C4-2B (cell line): ENCODE data around the gene ALDH4A1.
"Not testable (repeated sequence)": the region's sequence is repeated elsewhere in the genome, so short reads cannot be mapped to it uniquely, and the experiment has no call there.

ENCODE experiments used
- H3K27ac ChIP-seq: fragments of 450-650 bp; 2 replicates; pipeline ENCODE4 v1.5.1; 2017
- CTCF ChIP-seq: fragments of 450-650 bp; conservative IDR thresholded peaks from 2 replicates; pipeline ENCODE4 v1.5.1; 2017; ENCODE audit warnings: mild to moderate bottlenecking
- ZFX ChIP-seq: fragments of 450-650 bp; IDR thresholded peaks from 2 replicates; pipeline ENCODE4 v1.6.1; 2017

Gene ALDH4A1

DNA sequence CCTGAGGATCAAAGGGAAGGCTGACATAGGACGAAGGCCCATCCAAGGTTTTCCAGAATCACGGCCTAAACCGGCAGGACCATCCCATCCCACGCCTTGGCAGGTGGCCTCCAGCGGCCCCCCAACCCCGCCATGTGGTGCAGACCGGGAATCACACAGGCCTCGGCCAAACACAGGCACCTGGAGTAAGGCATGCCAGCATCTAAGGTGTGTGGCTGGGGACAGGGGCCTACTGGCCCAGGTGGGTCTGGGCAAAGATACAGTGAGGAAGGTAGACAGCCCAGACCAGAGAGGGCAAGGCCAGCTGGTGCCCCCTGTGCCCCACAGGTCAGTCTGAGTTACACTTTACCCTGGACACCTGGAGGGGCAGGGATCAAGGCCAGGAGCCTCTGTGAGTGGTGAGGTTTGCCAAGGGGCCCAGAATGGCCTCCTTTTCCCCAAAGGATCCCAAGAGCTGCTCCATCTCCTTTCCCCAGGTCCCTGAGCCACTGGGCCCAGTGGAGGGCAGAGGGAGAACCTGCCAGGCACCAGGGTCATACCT lies 30.2 kb downstream of the ALDH4A1 start:
- H3K27ac ChIP-seq = no peak overlapping the region
- TF ChIP-seq CTCF = no peak
- no peak for TF ChIP-seq ZFX

- TF ChIP-seq ZFX = no peak
- TF ChIP-seq CTCF = no peak
- no peak overlapping the region for H3K27ac ChIP-seq
Observed at GRCh38 chr1:18871401-18872070, 30.8 kb downstream of the ALDH4A1 start.

GRCh38 chr1:18870957-18871356 lies 31.4 kb downstream of the ALDH4A1 start:
- TF ChIP-seq CTCF (no peak), ZFX (no peak)
- no peak overlapping the region for H3K27ac ChIP-seq

- not testable (repeated sequence) for H3K27ac ChIP-seq
Observed at GRCh38 chr1:18870595-18870865, 31.8 kb downstream of the ALDH4A1 start.

DNA sequence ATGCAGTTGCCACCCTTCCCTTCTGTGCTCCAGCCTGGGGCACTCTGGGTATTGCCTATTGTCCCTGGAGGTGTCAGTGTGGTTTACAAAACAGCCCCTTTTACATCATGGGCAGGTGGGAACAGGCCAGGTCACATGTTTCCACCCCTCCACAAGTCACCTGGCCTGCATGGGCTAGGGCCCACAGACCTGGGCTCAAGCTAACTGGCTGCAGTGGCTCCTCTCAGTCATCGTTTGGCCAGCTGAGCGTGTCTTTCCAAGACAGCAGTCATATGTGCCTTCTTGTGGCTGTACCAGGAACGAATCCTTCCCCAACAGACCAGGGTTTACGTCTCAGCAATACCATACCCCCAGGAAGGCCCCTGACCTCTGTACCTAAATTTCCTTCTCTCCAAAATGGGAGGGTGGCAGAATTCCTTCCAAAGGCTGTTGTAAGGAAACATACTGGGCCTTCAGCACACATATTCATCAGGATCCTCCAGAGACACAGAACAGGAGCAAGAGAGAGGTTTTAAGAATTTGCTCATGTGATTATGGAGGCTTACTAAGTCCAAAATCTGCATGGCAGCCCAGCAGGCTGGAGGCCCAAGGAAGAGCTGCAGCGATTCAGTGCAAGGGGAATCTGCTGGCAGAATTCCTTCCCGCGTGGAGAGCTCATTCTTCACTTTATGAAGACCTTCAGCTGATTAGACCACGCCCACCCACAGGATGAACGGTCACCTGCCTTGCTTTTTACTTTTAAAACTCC lies 32.3 kb downstream of the ALDH4A1 start:
- H3K27ac ChIP-seq = no peak overlapping the region
- TF ChIP-seq CTCF = no peak
- TF ChIP-seq ZFX = no peak

DNA sequence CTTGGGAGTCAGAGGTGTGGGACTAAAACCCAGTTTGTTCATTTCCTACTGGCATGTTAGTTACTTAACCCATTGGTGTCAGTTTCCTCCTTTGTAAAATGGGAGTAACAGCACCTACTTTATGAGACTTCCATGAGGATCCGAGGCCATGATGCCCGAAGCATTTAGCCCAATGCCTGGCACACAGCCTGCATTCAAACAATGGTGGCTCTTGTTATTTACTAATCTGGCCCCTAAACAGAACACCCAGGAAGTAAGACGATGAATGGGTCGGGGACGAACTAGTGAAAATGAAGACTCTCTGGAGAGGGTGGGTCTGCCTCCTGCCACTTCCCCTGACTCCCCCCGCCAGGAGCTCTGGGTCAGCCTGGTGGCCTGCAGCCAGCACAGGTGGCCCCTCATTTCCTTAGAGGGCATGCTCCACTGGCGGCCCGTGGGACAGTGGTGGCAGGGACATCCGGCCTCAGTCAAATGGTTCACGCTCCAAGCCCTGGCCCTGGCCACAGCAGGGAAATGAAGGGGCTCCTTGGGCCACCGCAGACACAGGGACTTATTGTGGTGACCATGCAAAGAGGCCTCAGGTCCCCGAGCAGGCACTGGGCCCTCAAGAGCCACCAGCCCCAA lies 33.4 kb downstream of the ALDH4A1 start:
- TF ChIP-seq CTCF = no peak
- no peak for TF ChIP-seq ZFX

DNA sequence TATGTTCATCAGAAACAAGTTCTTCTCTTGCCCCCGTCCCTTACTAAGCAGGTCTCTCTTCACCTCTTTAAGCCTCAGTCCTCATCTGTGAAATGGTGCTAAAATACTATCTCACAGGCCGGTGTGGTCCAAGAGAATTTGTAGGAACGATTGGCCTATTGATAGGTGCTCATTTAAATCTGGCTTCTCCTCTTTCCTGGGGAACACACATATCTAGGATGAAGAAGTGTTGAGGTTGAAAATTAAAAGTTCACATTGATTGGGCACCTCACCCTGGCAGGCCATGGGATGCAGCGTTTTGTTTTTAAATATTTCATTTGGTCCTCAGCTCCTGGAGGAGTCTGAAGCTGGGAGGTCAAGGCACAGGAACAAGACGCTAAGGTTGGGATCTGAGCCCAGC lies 34.0 kb downstream of the ALDH4A1 start:
- TF ChIP-seq ZFX (no peak), CTCF (no peak)
- no peak overlapping the region for H3K27ac ChIP-seq

More for the DNA sequence above, 33.4 kb downstream of the ALDH4A1 start:
- no peak overlapping the region for H3K27ac ChIP-seq
